ENCODE measurements around the gene GPX2.

DNA sequence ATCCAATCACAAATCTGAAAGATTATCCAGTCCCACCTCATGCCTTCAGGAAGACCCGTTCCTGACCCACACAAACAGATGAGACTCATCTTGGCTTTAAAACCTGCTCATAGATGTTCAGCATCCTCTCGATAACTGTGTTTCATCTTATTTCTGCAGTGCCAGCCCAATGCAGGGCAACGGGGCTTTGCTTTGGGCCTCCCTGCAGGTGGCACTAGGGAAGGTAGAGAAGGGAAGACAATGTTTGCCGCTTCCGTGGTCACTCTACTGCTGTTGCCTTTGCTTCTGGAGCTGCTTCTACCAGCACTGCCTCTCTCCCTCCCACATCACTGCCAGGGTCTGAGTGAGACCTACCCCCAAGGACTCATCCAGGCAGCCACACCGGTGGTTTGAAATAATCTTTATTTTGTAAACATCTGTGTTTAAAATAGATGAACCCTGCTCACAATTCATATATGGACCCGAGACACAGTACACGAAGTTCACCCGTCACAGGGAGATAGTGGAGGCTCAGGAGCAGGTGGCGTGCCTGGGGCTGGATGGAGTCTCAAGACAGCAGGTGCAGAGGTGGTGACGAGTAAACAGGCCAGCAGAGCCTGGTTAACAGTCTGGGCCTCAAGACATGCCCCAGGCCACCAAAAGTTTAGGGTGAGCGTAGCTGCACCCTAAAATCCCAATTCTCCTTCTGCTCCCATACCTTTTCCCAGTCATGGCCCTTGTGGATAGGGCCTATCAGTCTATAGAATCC, 3.1 kb upstream of the GPX2 start:
- TF ChIP-seq GABPA (IDR thresholded peaks at IDR 0.05; ENCODE audit: borderline replicate concordance, insufficient read depth, low read length) (no peak), POLR2A (IDR thresholded peaks at IDR 0.05; ENCODE audit: control extremely low read depth in 1 of 2, low read depth in 2 of 2, low read length in 2 of 2) (no peak), YY1 (IDR thresholded peaks at IDR 0.05; ENCODE audit: low read depth, low read length) (no peak), CHD7 (IDR thresholded peaks at IDR 0.05; ENCODE audit: insufficient replicate concordance, low read length) (no peak), SIN3A (conservative IDR thresholded peaks at IDR 0.05 in 1 of 2, IDR thresholded peaks at IDR 0.05 in 1 of 2; ENCODE audit: low read depth in 1 of 2, low read length in 2 of 2) (no peak), RBBP5 (IDR thresholded peaks at IDR 0.05; ENCODE audit: borderline replicate concordance, low read depth, low read length) (no peak), ZNF274 (IDR thresholded peaks at IDR 0.05; ENCODE audit: borderline replicate concordance, extremely low read depth, low read length) (no peak), SUZ12 (IDR thresholded peaks at IDR 0.05; ENCODE audit: low read length) (no peak), CREB1 (IDR thresholded peaks at IDR 0.05) (no peak)
- TF ChIP-seq, protein P1, sequence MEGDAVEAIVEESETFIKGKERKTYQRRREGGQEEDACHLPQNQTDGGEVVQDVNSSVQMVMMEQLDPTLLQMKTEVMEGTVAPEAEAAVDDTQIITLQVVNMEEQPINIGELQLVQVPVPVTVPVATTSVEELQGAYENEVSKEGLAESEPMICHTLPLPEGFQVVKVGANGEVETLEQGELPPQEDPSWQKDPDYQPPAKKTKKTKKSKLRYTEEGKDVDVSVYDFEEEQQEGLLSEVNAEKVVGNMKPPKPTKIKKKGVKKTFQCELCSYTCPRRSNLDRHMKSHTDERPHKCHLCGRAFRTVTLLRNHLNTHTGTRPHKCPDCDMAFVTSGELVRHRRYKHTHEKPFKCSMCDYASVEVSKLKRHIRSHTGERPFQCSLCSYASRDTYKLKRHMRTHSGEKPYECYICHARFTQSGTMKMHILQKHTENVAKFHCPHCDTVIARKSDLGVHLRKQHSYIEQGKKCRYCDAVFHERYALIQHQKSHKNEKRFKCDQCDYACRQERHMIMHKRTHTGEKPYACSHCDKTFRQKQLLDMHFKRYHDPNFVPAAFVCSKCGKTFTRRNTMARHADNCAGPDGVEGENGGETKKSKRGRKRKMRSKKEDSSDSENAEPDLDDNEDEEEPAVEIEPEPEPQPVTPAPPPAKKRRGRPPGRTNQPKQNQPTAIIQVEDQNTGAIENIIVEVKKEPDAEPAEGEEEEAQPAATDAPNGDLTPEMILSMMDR (IDR thresholded peaks at IDR 0.05; ENCODE audit: control extremely low read depth in 1 of 3, insufficient read depth in 1 of 3, low read depth in 1 of 3, low read length in 3 of 3): no peak
